Stimulated activated CD4-positive, alpha-beta T cell treated with anti-CD3 and anti-CD28 coated beads, Interleukin-2, amount 100 ng/mL, for 48 hours (primary cell): ENCODE data around the gene CA10.
A peak's percentile ranks its signal among the peaks of the same experiment; 100 is the strongest.

Source experiments
- DNase-seq, 2 donors: peaks; one replicate each; pipeline ENCODE4 v3.0.0-alpha.2; 2020

The CA10 gene

GRCh38 chr17:51668155-51668962 lies 490.2 kb downstream of the CA10 start:
- no peak for DNase-seq

GRCh38 chr17:51667706-51668083 lies 490.8 kb downstream of the CA10 start:
- DNase-seq = no peak

GRCh38 chr17:51666971-51667705 lies 491.4 kb downstream of the CA10 start:
- DNase-seq = no peak

GRCh38 chr17:51662204-51663056 lies 496.1 kb downstream of the CA10 start:
- no peak for DNase-seq

- DNase-seq = no peak
These were observed 497.1 kb downstream of the CA10 start for GRCh38 chr17:51661403-51661802.

GRCh38 chr17:51660266-51660665 lies 498.2 kb downstream of the CA10 start:
- no peak for DNase-seq

- DNase-seq = no peak
These were observed 501.3 kb downstream of the CA10 start for GRCh38 chr17:51657224-51657623.

- DNase-seq = no peak
These were observed 504.6 kb downstream of the CA10 start for GRCh38 chr17:51653878-51654277.

GRCh38 chr17:51652529-51652928 lies 506.0 kb downstream of the CA10 start:
- DNase-seq = no peak

GRCh38 chr17:51651513-51652298 lies 506.8 kb downstream of the CA10 start:
- no peak for DNase-seq

GRCh38 chr17:51650772-51651171 lies 507.7 kb downstream of the CA10 start:
- no peak for DNase-seq

- no peak for DNase-seq
These were observed 508.3 kb downstream of the CA10 start for GRCh38 chr17:51650202-51650601.

- DNase-seq = no peak
These were observed 510.7 kb downstream of the CA10 start for GRCh38 chr17:51647826-51648225.

- no peak for DNase-seq
These were observed 511.4 kb downstream of the CA10 start for GRCh38 chr17:51647067-51647466.

GRCh38 chr17:51646539-51646938 lies 512.0 kb downstream of the CA10 start:
- DNase-seq = no peak

GRCh38 chr17:51645056-51645455 lies 513.5 kb downstream of the CA10 start:
- no peak for DNase-seq

- no peak for DNase-seq
These were observed 514.6 kb downstream of the CA10 start for GRCh38 chr17:51643702-51644490.

- no peak for DNase-seq
These were observed 516.5 kb downstream of the CA10 start for GRCh38 chr17:51642029-51642428.

- peak; percentile 1 to 4 for DNase-seq
These were observed 518.3 kb downstream of the CA10 start for GRCh38 chr17:51640108-51640622.

- DNase-seq = no peak
These were observed 519.5 kb downstream of the CA10 start for GRCh38 chr17:51638971-51639370.

GRCh38 chr17:51636291-51636690 lies 522.2 kb downstream of the CA10 start:
- DNase-seq = no peak
